ENCODE results near the gene EFCAB6.
"Not testable (repeated sequence)": the region's sequence is repeated elsewhere in the genome, so short reads cannot be mapped to it uniquely, and the experiment has no call there.

The EFCAB6 gene

GRCh38 chr22:43698403-43698802, 113.7 kb downstream of the EFCAB6 start:
- no peak for DNase-seq

- no peak for DNase-seq
Measured at GRCh38 chr22:43697894-43698293, 114.2 kb downstream of the EFCAB6 start.

DNA sequence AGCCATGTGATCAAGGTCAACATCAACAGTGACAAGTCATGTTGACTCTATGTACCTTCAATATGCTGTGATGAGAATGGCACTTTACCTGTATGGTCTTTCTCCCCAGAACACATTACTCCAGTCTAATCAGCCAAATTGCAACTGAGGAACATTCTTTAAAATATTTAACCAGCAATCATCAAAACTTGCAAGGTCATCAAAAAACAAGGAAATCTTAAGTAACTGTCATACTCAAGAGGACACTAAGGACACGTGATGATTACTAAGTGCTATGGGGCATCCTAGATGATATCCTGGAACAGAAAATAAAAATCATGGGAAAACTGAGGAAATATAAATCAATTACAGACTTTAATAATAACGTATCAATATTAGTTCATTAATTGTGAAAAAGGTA, 118.9 kb downstream of the EFCAB6 start:
- no peak for DNase-seq

- no peak for DNase-seq
Measured at GRCh38 chr22:43689356-43689755, 122.7 kb downstream of the EFCAB6 start.

- DNase-seq, result no peak
Measured at GRCh38 chr22:43682851-43683250, 129.3 kb downstream of the EFCAB6 start.

DNA sequence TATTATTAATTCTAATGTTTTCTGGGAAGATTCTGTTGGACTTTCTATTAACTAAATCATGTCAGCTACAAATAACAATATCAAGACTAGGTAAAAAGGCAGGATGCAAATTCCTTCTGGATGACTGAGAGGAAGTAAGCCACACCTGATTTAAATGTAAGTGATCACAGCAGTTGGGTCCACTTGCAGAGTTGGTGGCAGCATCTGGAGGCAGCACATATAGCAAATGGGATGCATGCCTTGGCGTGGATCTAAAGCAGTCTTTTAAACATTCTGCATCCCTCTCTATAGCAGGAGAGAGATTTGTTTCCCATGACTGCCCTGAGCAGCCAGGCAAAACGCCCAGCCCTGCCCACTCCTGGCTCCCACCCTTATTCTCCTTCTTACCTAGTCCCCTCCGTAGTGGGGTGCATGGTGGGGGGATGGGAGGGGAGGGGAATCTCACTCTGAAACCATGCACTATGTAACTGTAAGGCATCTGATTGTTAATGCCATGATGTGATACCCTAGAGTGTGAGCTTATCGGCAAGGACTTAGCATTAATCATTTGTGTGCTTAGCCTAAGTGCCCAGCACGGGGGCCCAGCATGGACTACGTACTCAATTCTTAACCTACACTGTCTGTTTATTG, 130.3 kb downstream of the EFCAB6 start:
- DNase-seq, result no peak

- no peak for DNase-seq
Measured at GRCh38 chr22:43670513-43670912, 141.6 kb downstream of the EFCAB6 start.

DNA sequence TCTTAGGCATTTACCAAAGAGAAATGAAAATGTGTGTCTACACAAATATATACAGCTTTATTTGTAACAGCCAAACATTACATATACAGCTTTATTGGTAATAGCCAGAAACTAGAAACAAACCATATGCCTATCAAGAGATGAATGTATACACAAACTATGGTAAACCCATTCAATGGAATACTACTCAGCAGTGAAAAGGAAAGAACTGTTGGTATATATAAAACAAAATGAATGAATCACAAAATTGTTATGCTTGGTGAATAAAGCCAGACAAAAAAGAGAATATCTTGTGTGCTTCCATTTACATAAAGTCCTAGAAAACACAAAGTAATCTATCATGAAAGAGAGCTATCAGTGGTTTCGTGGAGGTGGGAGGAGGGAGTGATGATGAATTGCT, 142.9 kb downstream of the EFCAB6 start:
- no peak for DNase-seq

DNA sequence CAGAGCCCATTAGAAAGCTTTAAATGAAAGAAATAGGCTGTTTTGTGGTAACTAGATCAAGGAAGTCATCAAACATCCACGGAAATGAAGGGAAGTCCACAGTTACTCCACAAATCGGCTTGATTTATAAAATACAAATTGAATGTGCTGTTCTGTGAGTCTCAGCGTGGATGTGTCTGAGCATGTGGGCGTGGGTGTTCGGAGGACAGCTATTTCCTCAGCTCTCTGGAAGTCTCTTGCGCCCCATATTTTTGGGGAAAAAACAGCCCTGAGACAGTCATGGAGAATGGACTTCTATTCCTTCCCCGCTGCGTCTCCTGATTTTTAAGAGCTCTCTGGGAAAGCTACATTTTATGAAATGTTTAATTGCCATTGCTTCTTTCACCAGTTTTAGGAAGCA, 144.4 kb downstream of the EFCAB6 start:
- DNase-seq, result no peak

GRCh38 chr22:43666457-43666856, 145.6 kb downstream of the EFCAB6 start:
- DNase-seq, result no peak

GRCh38 chr22:43658823-43659222, 153.3 kb downstream of the EFCAB6 start:
- DNase-seq, result no peak

- not testable (repeated sequence) for DNase-seq
Measured at GRCh38 chr22:43656581-43656980, 155.5 kb downstream of the EFCAB6 start.

DNA sequence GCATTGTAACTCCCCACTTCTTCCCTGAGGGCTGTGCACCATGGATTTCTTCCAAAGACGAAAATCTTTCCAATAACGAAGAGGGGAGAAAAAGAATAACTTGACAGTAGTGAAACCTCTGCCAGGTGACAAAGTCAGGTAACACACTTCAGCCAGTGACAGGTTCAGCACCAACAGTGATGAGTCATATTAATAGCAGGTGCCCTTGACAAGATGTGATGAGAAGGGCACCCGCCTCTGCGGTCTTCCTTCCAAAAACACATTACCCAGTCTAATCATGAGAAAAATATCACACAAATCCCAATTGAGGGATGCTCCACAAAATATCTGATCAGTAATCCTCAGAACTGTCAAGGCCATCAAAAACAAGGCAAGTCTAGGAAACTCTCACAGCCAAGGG, 157.8 kb downstream of the EFCAB6 start:
- DNase-seq, result peak; percentile 76

DNA sequence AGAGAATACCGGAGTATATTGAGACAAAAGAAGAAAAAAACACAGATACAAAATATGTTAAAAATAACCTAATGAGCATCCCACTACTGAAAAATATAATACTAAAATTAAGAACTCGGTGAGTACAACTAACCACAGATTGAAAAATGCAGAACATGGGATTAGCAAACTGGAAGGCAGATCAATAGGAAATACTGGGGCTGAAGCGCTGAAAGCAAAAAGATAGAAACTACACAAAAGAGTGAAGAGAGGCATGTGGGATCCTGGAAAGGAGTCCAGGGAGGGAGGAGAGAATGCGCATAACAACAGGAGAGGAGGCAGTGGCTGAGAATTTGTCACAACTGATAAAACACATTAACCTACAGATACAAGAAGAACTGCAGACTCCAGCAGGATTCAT, 159.3 kb downstream of the EFCAB6 start:
- no peak for DNase-seq

DNA sequence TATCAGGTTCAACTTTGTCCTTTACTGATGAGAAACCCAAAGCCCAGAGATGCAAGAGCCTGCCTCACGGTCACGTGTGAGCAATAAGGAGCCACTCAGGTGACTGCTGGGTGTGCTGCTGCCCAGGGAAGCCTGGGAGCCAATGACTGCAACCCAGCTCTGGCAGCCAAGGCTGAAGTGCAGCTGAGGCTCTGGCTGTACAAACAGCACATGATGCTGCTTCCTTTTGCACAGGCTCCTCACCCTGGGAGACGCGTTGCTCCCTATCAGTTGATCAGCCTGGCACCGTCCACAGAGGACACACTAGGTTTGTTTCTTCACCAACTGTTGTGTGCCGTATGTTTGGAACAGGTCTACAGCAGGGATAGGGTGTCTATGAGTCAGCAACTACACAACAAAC, 168.7 kb downstream of the EFCAB6 start:
- peak; percentile 83 for DNase-seq

DNA sequence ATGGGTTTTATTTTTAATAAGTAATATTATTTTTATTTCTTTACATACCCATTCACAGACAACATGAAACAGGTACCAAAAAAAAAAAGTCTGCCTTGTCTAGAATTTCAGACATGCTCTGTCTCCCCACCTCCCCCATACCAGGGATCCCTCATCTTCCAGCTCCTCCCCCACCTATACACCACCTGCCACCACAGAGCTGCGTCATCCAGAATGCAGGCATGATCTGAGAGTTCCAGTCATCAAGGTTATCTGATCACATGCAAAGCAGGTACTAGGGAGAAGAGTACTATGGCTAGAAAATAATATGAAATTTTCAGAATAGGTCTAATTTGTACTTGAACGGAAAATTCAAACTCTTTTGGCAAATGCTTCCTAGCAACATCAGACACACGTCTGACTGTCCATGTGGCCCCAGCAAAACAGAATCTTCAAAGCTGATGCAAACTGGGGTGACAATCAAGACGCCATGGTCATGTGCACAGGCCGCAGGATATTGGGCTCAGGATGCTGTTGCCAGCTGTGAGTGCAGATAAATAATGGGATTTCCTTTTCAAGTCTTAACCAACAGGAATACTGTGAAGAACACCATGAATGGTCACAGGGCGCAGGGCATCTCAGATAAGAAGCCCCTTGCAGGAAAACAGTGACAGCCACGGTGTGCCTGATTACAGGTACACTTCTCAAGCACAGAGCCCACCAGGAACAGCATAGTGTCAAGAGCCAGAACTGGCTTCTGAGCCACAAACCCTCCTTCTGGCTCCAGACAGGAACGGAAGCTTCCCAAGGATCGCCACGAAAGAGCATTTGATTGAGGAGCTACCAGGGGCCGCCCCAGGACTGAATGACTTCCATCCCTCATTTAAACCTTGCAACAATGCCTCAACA, 169.5 kb downstream of the EFCAB6 start:
- peak; percentile 52 for DNase-seq

GRCh38 chr22:43639228-43639948, 172.7 kb downstream of the EFCAB6 start:
- no peak for DNase-seq

DNA sequence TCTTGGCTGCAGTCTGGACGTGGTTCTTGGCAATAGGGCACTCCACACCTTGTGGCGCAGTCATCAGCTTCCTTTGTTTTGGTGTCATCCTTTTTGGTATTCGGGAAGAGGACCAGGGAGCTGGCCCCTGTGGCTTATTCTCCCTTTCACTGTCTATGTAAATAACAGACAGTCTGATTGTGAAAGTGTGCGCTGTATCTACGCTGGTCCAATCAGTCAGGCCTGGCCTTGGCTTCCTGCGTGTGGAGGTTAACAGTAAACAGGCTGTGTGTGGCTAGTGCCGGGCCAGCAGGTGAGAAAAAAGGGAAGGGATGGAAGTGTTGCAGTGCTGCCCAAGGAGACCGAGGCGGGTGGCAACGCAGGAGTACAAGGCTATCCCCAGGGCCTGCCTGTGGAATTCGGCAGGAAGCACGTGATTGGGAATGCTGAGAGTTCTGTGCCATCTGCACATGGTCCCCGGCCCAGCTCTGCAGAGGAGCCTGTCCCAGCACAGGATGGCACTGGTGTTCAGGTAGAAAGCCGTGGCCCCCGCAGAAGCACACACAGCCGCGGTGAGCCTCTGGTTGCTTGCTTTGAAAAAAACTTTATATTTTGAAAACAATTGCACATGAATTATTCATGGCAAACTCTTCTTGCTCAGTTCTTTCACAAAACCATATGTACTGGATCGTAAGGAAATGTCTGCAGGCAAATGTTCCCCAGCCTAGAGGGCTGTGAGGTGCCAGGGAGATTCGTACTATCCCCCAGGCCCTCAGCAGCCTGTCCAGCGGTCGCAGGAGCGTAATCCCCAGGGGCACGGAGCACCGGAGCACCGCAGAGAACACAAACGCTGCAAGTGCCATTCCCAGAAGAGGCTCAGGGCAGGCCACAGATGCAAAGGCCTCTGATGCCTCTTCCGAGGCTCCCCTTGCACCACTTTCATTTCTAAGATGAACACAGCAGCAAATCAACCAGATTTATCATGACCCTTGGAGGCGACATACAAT, 174.5 kb downstream of the EFCAB6 start:
- DNase-seq, result no peak

- DNase-seq, result no peak
Measured at GRCh38 chr22:43636086-43636485, 176.0 kb downstream of the EFCAB6 start.

- no peak for DNase-seq
Measured at GRCh38 chr22:43635101-43635500, 177.0 kb downstream of the EFCAB6 start.

DNA sequence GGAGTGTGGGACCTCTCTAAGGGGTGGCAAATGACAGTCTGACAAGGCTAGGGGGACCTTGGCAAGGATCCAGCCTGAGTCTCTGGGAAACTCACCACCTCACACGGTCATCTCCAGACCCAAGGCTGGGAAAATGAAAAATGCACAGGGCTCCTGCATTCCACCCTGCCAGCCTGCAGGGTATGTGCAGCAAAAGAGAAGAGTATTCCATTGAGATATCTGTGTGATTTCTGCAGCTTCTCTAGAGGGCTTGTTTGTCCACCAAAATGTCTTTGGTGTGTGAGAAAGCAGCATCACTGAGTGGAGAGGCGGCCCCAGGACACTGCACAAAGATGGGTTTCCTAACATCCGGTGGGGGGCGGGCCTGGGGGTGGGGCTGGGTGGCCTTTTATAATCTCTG, 177.8 kb downstream of the EFCAB6 start:
- no peak for DNase-seq

DNA sequence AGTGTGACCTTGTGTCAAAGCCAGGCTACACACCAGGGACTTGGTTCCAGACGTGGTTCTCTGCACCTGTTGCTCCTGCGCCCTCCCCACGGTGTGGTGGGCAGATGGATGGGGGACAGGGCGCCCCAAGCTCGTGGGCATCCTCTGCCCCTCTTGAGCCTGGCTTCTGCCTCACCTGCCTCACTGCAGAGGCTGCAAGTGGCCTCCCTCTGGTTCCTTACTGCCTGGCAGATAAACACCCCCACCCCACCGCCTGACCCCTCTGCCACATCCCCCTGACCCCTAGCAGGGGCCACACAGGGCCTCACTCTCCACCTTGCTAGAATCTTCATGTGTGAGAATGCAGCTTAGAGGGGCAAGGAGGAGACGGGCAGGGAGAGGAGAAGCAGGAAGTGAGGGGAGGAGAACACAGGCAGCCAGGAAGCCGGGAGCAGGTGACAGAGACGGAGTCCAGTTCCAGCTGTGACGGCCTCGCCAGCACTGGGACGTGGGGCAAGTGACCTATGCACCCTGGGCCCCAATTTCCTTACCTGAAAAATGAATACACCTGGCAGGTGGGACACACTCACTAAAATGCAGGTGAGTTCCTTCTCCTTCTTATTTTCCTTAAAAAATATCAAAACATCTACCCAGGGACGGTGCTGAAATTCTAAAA, 178.3 kb downstream of the EFCAB6 start:
- DNase-seq, result peak; percentile 8

Data from DMS53 (cell line).